LoVo (cell line): Measurements from ENCODE around the gene TEAD1.

ENCODE experiments used
- DNase-seq: peaks from one replicate; pipeline ENCODE4 v3.0.0-alpha.2; 2016; ENCODE audit warnings: low spot score

The TEAD1 gene

DNA sequence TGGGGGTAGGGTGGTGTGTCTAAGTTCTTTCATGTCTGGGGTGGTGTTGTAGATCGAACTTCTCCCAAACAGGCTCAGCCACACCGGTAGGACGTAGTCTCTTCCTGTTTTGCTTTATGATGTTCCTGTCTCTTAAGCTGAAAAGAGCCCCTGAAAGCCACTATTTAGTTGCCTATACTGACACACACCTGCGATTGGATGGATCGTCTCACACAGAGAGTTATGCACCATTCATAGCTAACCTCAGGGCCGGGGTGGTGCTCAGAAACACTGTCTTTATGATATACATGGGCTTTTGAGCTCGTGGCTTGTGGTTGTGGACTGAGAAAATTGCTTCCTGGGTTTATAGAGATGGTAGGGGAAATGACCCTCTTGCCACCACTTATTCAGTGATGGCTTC lies 137.6 kb downstream of the TEAD1 start:
- no peak for DNase-seq

DNA sequence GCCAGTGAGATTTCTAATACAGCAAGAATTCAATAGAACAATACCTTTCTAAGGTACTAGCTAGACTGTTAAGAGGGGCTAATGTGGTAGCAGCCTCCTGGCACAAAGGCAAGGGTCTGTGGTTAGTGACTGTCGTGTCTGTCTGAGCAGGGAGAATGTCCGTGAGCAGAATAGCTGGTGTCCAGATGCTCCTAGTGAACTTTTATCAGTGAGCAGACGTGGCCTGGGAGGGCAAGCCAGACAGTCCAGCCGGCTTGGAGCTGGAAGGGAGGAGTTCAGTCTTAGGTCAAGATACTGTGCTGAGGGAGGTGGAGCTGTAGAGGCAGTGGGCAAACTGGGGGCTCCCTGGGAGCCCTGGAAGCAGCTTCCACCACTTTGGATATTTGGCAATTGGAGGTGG lies 138.6 kb downstream of the TEAD1 start:
- DNase-seq, result no peak

- peak; percentile 24 for DNase-seq
Observed at GRCh38 chr11:12813371-12814225, 139.4 kb downstream of the TEAD1 start.

- no peak for DNase-seq
Observed at GRCh38 chr11:12815129-12815480, 140.9 kb downstream of the TEAD1 start.

GRCh38 chr11:12815931-12816494 lies 141.8 kb downstream of the TEAD1 start:
- DNase-seq, result no peak

DNA sequence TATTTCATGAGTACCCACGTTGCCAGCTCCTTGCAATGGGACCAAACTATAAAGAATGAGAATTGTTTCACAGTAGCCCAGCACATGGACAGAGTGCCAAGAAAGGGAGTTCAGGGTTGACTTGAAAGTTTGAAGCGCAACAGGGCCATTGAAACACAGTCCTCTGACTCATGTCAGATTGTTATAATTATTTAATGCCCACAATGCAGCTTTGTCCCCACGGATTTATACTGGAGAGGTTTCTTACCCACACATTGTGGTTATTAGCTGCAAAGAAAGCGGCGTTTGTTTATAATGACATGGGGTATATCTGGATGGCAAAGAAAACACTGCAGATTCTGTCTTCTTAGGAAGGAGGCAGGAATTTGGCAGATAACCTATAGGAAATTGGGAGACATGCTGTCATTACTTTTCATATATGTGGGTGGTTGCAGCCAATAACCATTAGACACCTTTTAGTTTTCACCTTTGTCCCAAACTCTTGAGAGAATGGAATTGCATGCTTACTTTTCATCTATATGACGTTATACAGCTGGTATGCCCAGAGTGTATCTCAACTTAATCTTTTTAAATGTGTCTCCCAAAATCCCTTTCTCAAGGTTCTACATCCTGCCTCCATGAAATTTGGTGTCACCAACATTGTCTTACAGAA lies 143.6 kb downstream of the TEAD1 start:
- DNase-seq, result no peak

GRCh38 chr11:12818333-12819015 lies 144.3 kb downstream of the TEAD1 start:
- no peak for DNase-seq

DNA sequence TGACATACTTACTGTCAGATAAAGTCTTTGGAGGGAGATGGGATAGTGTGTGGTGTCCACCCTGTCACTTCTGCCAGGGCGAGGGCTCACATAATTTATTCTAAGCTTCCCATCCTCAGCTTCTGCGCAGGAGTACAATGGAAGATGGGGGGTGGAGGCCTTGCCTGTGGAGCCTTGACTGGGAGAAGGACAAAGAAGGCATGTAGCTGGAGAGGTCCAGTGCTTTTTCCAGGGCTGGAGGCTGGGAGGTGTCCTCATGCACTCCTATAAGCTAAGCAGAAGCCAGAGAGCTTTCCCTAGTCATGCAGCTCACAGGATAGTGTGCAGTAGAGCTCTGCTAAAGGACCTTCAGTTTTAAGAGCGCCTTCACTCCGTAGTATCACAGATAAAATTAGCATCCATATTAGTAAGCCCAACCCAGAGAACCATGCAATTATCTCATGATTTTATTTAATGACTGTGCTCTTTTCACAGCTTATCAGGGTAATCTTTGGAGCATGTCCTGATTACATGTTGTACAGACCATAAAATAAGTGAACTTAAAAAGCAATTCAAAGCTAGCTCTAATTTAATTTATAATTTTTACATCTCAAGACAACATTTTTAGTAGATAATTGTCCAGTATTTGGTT lies 148.3 kb downstream of the TEAD1 start:
- no peak for DNase-seq

DNA sequence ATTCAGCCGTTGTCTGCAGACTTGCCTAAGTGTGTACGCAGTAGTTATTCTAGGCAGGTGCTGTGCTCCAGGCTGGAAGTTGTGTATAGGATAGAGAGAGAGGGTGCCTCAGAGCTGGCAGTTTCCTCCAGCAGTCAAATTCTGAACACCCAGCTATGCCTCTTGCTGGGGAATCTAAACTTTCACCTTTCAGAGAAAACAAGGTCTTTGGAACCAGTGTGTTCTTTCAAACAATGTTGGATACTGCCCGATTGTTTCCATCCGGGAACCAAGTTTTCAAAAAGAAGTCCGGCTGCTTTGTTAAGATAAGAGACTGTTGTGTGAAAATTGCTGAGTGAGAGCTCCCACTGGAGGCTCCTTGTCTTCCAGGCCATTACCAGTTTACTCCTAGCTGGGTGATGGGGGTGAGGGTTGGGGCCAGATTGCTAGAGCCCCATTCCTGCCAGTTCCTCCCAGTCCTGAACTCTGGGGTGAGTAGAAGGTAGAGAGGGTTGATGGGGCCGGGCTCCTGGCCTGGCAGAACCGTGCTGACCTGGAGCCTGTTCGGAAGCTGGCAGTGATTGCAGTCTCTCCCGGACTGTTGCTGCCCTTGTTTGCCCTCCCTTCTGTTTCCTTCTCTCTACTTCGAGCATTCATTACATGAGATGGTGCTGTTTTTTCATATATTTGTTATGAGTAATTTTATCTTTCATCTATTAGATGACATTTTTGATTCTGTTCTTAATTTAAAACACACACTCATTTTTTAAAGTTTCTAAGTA lies 150.2 kb downstream of the TEAD1 start:
- DNase-seq, result no peak

- DNase-seq, result no peak
Observed at GRCh38 chr11:12826441-12826840, 152.2 kb downstream of the TEAD1 start.

DNA sequence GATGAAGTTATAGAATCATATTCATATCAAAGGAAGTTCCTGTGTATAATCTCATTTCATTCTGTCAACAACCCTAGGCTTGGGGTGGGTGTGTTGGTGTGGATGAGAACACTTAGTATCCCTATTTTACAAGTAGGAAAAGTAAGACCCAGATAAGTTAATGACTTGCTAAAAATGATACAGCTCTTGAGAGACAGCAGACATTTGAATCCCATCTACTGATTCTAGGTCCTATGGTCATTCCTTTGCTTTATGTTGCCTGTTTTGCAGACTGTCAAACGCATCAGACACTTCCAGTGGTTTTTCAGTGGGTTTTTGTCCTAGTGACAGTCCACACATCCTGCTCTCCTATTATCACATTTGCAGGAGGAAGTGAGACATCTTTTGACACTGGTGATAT lies 153.1 kb downstream of the TEAD1 start:
- DNase-seq, result no peak

GRCh38 chr11:12827929-12828812 lies 153.9 kb downstream of the TEAD1 start:
- peak; percentile 33 for DNase-seq

GRCh38 chr11:12829131-12829530 lies 154.9 kb downstream of the TEAD1 start:
- no peak for DNase-seq

- DNase-seq, result no peak
Observed at GRCh38 chr11:12829540-12830314, 155.5 kb downstream of the TEAD1 start.

GRCh38 chr11:12831471-12832202 lies 157.4 kb downstream of the TEAD1 start:
- DNase-seq, result no peak

DNA sequence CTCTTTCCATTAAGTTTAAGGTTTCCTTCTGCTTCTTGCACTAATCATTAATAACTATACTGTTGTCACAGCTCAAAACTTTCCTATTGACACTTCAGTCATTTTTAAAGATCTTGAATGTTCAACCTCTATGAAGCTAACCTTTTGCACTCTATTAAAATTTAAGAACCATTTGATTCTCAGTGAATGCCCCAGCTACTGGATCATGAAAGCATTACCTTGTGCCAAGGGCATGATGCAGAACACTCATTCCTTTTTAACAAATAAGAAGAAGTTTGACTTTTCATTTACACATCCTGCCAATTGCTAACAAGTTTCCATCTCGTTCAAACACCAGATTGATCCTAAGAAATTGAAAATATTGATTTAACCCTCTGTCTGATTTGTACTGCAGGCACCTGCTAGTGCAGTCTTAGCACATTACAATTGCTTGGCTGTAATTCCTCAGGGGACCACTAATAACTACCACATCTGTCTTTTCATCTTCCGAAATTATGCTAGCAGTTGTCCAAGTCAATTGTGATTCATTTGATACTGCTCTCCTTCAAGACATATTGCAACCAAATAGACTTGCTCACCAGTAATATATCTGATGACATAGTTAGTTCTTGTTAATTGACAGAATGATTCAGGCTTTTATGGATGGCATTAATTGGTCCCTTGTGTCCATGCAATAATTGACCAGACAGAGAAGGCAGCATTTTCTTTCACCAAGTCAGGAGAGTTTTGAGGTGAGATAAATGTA lies 158.4 kb downstream of the TEAD1 start:
- no peak for DNase-seq

DNA sequence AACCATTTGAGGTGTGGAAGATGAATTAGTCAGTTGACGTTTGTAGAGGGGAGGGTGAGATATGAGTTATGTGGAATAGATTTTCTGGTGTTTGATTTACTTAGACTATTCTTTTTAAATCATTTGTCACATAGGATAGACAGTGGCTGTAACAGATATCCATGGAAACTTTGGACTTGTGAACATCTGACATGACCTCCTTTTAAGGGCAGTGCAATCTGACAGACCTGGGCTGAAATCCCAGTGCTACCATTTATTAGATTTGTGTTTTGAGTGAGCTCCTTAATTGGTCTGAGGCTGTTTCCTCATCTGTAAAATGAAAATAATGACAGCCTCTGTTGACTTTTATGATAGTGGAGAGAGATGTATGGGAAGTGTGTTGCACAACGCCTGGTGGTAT lies 159.9 kb downstream of the TEAD1 start:
- no peak for DNase-seq

DNA sequence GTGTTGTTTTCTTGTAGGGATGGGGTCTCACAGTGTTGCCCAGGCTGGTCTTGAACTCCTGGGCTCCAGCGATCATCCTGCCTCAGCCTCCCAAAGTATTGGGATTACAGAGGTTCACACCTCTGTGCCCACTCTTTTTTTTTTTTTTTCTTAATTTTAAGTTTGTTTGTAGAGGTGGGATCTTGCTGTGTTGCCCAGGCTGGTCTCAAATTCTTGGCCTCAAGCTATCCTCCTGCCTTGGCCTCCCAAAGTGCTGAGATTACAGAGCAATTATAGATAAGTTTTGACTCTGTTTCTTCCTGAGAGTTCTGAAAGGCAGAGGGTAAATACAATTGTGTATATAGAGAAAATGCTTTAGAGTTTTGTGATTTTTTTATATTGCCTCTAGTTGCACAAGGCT lies 160.4 kb downstream of the TEAD1 start:
- no peak for DNase-seq
